22Rv1 (cell line): ENCODE data around the gene GFI1B.

Experiments
- CTCF ChIP-seq: fragments of 450-650 bp; IDR thresholded peaks from 2 replicates; pipeline ENCODE4 v1.5.1; 2017; ENCODE audit warnings: mild to moderate bottlenecking
- ZFX ChIP-seq: fragments of 450-650 bp; IDR thresholded peaks from 2 replicates; pipeline ENCODE4 v1.6.1; 2017; ENCODE audit warnings: antibody characterized with exemption, borderline replicate concordance

GRCh38 chr9:132943651-132944293 lies 34.7 kb upstream of the GFI1B start:
- no peak for TF ChIP-seq CTCF
- TF ChIP-seq ZFX = no peak
